ENCODE results near the gene SFXN3.
A peak's percentile ranks its signal among the peaks of the same experiment; 100 is the strongest.
"Not testable (repeated sequence)": the region's sequence is repeated elsewhere in the genome, so short reads cannot be mapped to it uniquely, and the experiment has no call there.

The SFXN3 gene

GRCh38 chr10:101031796-101032636 is 982 bp downstream of the SFXN3 start:
- peak overlapping the region; percentile 65 to 84 for H3K23ac ChIP-seq (ENCODE audit: low read length in 2 of 2)
- WGBS, result under 1% methylated on average over 47 of the region's 47 CpGs
- peak overlapping the region; percentile 84 for H3K4me2 ChIP-seq (ENCODE audit: low read length, poor library complexity, severe bottlenecking)
- H3K14ac ChIP-seq (ENCODE audit: low read length in 2 of 2), result peak overlapping the region in 1 of 2 experiments; percentile 94
- peak overlapping the region; percentile 99 for H3K9ac ChIP-seq (ENCODE audit: low read length)
- peak; percentile 88 for DNase-seq
- peak overlapping the region; percentile 87 to 93 for H2BK12ac ChIP-seq (ENCODE audit: low read length in 2 of 2)
- peak overlapping the region; percentile 90 for H2BK120ac ChIP-seq (ENCODE audit: low read depth, low read length)
- H2BK15ac ChIP-seq (ENCODE audit: low read depth, poor library complexity, severe bottlenecking), result peak overlapping the region; percentile 83
- peak overlapping the region; percentile 75 to 97 for H3K4me3 ChIP-seq (ENCODE audit: insufficient read depth in 1 of 2, low read depth in 1 of 2, low read length in 2 of 2)
- H3K27me3 ChIP-seq (ENCODE audit: control insufficient read depth in 1 of 2, insufficient read depth in 1 of 2, low read length in 2 of 2), result peaks cover 0 to 12% of the 10 kb centered on the region in 2 experiments
- peak overlapping the region; percentile 75 for H2BK5ac ChIP-seq (ENCODE audit: low read depth, low read length, poor library complexity, severe bottlenecking)
- peaks cover 26 to 27% of the 10 kb centered on the region in 2 experiments for H3K36me3 ChIP-seq (ENCODE audit: control insufficient read depth in 1 of 2, insufficient read depth in 2 of 2, low read depth in 1 of 2, low read length in 2 of 2)
- H3K9me3 ChIP-seq (ENCODE audit: control insufficient read depth, low read length), result no peaks in the 10 kb centered on the region
- peak overlapping the region; percentile 97 for H4K8ac ChIP-seq (ENCODE audit: low read length)
- peak overlapping the region; percentile 97 to 99 for H3K18ac ChIP-seq (ENCODE audit: low read depth in 1 of 2, low read length in 2 of 2)
- H2AK5ac ChIP-seq (ENCODE audit: low read length, severe bottlenecking), result peak overlapping the region; percentile 38
- peak overlapping the region; percentile 98 for H4K91ac ChIP-seq (ENCODE audit: low read length)
- H3K4me1 ChIP-seq (ENCODE audit: control insufficient read depth, insufficient read depth, low read depth, low read length), result peaks cover 22% of the 10 kb centered on the region
- peak overlapping the region; percentile 99 for H3K27ac ChIP-seq (ENCODE audit: low read length, poor library complexity, severe bottlenecking)
- no peak overlapping the region for H2AFZ ChIP-seq (ENCODE audit: low read depth, low read length)
- peaks cover 26% of the 10 kb centered on the region for H3K79me1 ChIP-seq (replicated peaks; ENCODE audit: low read length, poor library complexity, severe bottlenecking)
- H3K4ac ChIP-seq (ENCODE audit: low read depth in 1 of 2, low read length in 2 of 2), result peak overlapping the region; percentile 97 to 99

DNA sequence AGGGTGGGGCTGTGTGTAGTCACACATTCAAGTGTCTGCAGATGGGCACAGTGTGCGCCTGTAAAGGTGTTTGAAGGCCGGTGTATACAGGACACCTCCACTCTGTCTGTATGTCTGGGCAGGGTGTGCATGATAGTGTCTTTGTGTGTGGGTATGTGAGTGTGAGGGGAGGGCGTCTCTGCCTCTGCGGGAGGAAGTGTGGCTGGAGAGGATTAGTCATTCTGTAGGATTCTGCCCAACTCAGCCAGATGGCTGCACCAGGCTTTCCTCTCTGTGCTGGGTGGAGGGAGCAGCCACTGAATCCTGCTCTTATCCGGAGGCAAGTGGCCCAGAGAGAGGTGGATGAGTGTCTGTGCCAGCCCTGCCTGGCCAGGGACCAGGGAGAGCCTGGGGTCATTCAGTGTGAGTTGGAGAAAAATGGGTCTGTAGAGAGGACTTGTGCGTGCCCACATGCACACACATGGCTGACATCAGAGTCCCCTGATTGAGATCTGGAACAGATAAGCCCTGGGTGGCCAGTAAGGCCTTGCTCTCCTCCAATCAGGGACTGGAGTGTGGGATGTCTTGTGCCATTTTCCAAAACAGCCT is 1.7 kb downstream of the SFXN3 start:
- peak overlapping the region; percentile 75 to 97 for H3K4me3 ChIP-seq (ENCODE audit: insufficient read depth in 1 of 2, low read depth in 1 of 2, low read length in 2 of 2)
- peak overlapping the region; percentile 97 to 99 for H3K4ac ChIP-seq (ENCODE audit: low read depth in 1 of 2, low read length in 2 of 2)
- 2% methylated on average over 6 of the region's 6 CpGs for WGBS

DNA sequence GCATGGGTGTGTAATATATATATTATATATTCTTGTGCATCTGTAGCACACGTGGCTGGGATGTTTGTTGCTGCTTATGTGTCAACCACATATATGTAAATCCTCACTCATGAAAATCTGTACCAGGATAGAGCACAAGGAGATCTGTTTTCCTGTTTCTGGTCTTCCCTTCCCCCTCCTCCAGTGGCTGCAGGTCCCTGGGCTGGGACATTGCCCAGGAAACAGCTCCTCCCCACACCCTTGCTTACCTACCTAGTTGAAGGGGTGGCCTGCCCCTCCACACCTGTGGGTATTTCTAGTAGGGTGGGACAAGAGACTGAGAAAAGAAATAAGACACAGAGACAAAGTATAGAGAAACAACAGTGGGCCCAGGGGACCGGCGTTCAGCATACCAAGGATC is 2.2 kb downstream of the SFXN3 start:
- no peaks in the 10 kb centered on the region for H3K9me3 ChIP-seq (ENCODE audit: control insufficient read depth, low read length)
- no peak overlapping the region for H2AFZ ChIP-seq (ENCODE audit: low read depth, low read length)
- no peak overlapping the region for H3K23ac ChIP-seq (ENCODE audit: low read length in 2 of 2)
- H2BK15ac ChIP-seq (ENCODE audit: low read depth, poor library complexity, severe bottlenecking), result peak overlapping the region; percentile 26
- H2BK12ac ChIP-seq (ENCODE audit: low read length in 2 of 2), result no peak overlapping the region
- H4K8ac ChIP-seq (ENCODE audit: low read length), result no peak overlapping the region
- peak overlapping the region in 1 of 2 experiments; percentile 40 for H3K18ac ChIP-seq (ENCODE audit: low read depth in 1 of 2, low read length in 2 of 2)
- H3K79me1 ChIP-seq (replicated peaks; ENCODE audit: low read length, poor library complexity, severe bottlenecking), result peaks cover 32% of the 10 kb centered on the region
- peaks cover 0 to 12% of the 10 kb centered on the region in 2 experiments for H3K27me3 ChIP-seq (ENCODE audit: control insufficient read depth in 1 of 2, insufficient read depth in 1 of 2, low read length in 2 of 2)
- H3K4me3 ChIP-seq (ENCODE audit: insufficient read depth in 1 of 2, low read depth in 1 of 2, low read length in 2 of 2), result peak overlapping the region in 1 of 2 experiments; percentile 97
- no peak overlapping the region for H4K91ac ChIP-seq (ENCODE audit: low read length)
- H3K4ac ChIP-seq (ENCODE audit: low read depth in 1 of 2, low read length in 2 of 2), result peak overlapping the region in 1 of 2 experiments; percentile 62
- H3K9ac ChIP-seq (ENCODE audit: low read length), result peak overlapping the region; percentile 99
- H2AK5ac ChIP-seq (ENCODE audit: low read length, severe bottlenecking), result no peak overlapping the region
- peak overlapping the region; percentile 99 for H3K27ac ChIP-seq (ENCODE audit: low read length, poor library complexity, severe bottlenecking)
- no peak overlapping the region for H3K14ac ChIP-seq (ENCODE audit: low read length in 2 of 2)
- H3K4me1 ChIP-seq (ENCODE audit: control insufficient read depth, insufficient read depth, low read depth, low read length), result peaks cover 22% of the 10 kb centered on the region
- no peak for DNase-seq
- H3K36me3 ChIP-seq (ENCODE audit: control insufficient read depth in 1 of 2, insufficient read depth in 2 of 2, low read depth in 1 of 2, low read length in 2 of 2), result peaks cover 38 to 39% of the 10 kb centered on the region in 2 experiments
- H2BK5ac ChIP-seq (ENCODE audit: low read depth, low read length, poor library complexity, severe bottlenecking), result no peak overlapping the region
- H3K4me2 ChIP-seq (ENCODE audit: low read length, poor library complexity, severe bottlenecking), result peak overlapping the region; percentile 84
- WGBS, result 83% methylated on average over 1 of the region's 3 CpGs
- H2BK120ac ChIP-seq (ENCODE audit: low read depth, low read length), result no peak overlapping the region

More for the DNA sequence above, 1.7 kb downstream of the SFXN3 start:
- Histone ChIP-seq H3K9ac (ENCODE audit: low read length) (peak overlapping the region; percentile 99), H3K27me3 (ENCODE audit: control insufficient read depth in 1 of 2, insufficient read depth in 1 of 2, low read length in 2 of 2) (peaks cover 0 to 12% of the 10 kb centered on the region in 2 experiments), H3K4me2 (ENCODE audit: low read length, poor library complexity, severe bottlenecking) (peak overlapping the region; percentile 84), H2AK5ac (ENCODE audit: low read length, severe bottlenecking) (peak overlapping the region; percentile 38), H3K23ac (ENCODE audit: low read length in 2 of 2) (peak overlapping the region; percentile 65 to 84), H3K36me3 (ENCODE audit: control insufficient read depth in 1 of 2, insufficient read depth in 2 of 2, low read depth in 1 of 2, low read length in 2 of 2) (peaks cover 33 to 34% of the 10 kb centered on the region in 2 experiments), H3K27ac (ENCODE audit: low read length, poor library complexity, severe bottlenecking) (peak overlapping the region; percentile 99), H3K4me1 (ENCODE audit: control insufficient read depth, insufficient read depth, low read depth, low read length) (peaks cover 22% of the 10 kb centered on the region), H2BK120ac (ENCODE audit: low read depth, low read length) (peak overlapping the region; percentile 90), H3K79me1 (replicated peaks; ENCODE audit: low read length, poor library complexity, severe bottlenecking) (peaks cover 30% of the 10 kb centered on the region), H3K14ac (ENCODE audit: low read length in 2 of 2) (peak overlapping the region in 1 of 2 experiments; percentile 94), H4K91ac (ENCODE audit: low read length) (peak overlapping the region; percentile 98), H3K9me3 (ENCODE audit: control insufficient read depth, low read length) (no peaks in the 10 kb centered on the region), H2BK5ac (ENCODE audit: low read depth, low read length, poor library complexity, severe bottlenecking) (peak overlapping the region; percentile 75), H3K18ac (ENCODE audit: low read depth in 1 of 2, low read length in 2 of 2) (peak overlapping the region; percentile 97 to 99), H2BK12ac (ENCODE audit: low read length in 2 of 2) (peak overlapping the region; percentile 87 to 93), H2AFZ (ENCODE audit: low read depth, low read length) (no peak overlapping the region), H4K8ac (ENCODE audit: low read length) (peak overlapping the region; percentile 97), H2BK15ac (ENCODE audit: low read depth, poor library complexity, severe bottlenecking) (peak overlapping the region; percentile 83)
- DNase-seq, result peak; percentile 96

DNA sequence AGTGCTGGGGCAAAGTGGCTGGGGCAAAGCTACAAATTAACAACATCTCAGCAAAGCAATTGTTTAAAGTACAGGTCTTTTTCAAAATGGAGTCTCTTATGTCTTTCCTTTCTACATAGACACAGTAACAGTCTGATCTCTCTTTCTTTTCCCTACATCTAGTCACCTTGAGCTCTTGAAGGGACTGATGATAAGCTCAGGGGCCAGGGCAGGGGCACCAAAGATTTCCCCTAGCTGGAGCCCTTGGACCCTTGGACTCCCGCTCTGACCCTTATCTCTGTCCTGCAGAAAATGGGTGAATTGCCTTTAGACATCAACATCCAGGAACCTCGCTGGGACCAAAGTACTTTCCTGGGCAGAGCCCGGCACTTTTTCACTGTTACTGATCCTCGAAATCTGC is 3.4 kb downstream of the SFXN3 start:
- not testable (repeated sequence) for H2BK15ac ChIP-seq (ENCODE audit: low read depth, poor library complexity, severe bottlenecking); H3K9ac ChIP-seq (ENCODE audit: low read length); H3K23ac ChIP-seq (ENCODE audit: low read length in 2 of 2); H2BK5ac ChIP-seq (ENCODE audit: low read depth, low read length, poor library complexity, severe bottlenecking); H3K4me3 ChIP-seq (ENCODE audit: insufficient read depth in 1 of 2, low read depth in 1 of 2, low read length in 2 of 2); H3K27me3 ChIP-seq (ENCODE audit: control insufficient read depth in 1 of 2, insufficient read depth in 1 of 2, low read length in 2 of 2); H3K4me2 ChIP-seq (ENCODE audit: low read length, poor library complexity, severe bottlenecking); H2BK12ac ChIP-seq (ENCODE audit: low read length in 2 of 2); H3K18ac ChIP-seq (ENCODE audit: low read depth in 1 of 2, low read length in 2 of 2); H2BK120ac ChIP-seq (ENCODE audit: low read depth, low read length); H3K4ac ChIP-seq (ENCODE audit: low read depth in 1 of 2, low read length in 2 of 2); H3K27ac ChIP-seq (ENCODE audit: low read length, poor library complexity, severe bottlenecking); H2AK5ac ChIP-seq (ENCODE audit: low read length, severe bottlenecking); H3K9me3 ChIP-seq (ENCODE audit: control insufficient read depth, low read length); DNase-seq; H4K8ac ChIP-seq (ENCODE audit: low read length); H2AFZ ChIP-seq (ENCODE audit: low read depth, low read length); H3K14ac ChIP-seq (ENCODE audit: low read length in 2 of 2); H4K91ac ChIP-seq (ENCODE audit: low read length)
- 93% methylated on average over 4 of the region's 4 CpGs for WGBS
- Histone ChIP-seq H3K79me1 (replicated peaks; ENCODE audit: low read length, poor library complexity, severe bottlenecking) (peaks cover 39% of the 10 kb centered on the region), H3K36me3 (ENCODE audit: control insufficient read depth in 1 of 2, insufficient read depth in 2 of 2, low read depth in 1 of 2, low read length in 2 of 2) (peaks cover 48 to 50% of the 10 kb centered on the region in 2 experiments), H3K4me1 (ENCODE audit: control insufficient read depth, insufficient read depth, low read depth, low read length) (peaks cover 18% of the 10 kb centered on the region)

Measured in mesenchymal stem cell (in vitro differentiated cells and primary cell).